ENCODE measurements around the gene PLLP.
A peak's percentile ranks its signal among the peaks of the same experiment; 100 is the strongest.

- TF ChIP-seq, protein P1, sequence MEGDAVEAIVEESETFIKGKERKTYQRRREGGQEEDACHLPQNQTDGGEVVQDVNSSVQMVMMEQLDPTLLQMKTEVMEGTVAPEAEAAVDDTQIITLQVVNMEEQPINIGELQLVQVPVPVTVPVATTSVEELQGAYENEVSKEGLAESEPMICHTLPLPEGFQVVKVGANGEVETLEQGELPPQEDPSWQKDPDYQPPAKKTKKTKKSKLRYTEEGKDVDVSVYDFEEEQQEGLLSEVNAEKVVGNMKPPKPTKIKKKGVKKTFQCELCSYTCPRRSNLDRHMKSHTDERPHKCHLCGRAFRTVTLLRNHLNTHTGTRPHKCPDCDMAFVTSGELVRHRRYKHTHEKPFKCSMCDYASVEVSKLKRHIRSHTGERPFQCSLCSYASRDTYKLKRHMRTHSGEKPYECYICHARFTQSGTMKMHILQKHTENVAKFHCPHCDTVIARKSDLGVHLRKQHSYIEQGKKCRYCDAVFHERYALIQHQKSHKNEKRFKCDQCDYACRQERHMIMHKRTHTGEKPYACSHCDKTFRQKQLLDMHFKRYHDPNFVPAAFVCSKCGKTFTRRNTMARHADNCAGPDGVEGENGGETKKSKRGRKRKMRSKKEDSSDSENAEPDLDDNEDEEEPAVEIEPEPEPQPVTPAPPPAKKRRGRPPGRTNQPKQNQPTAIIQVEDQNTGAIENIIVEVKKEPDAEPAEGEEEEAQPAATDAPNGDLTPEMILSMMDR (IDR thresholded peaks at IDR 0.05 in 8 of 11, conservative IDR thresholded peaks at IDR 0.05 in 3 of 11): peak; percentile 94 to 100 (median 99)
- peak in 2 of 3 donors; percentile 40 to 67 for TF ChIP-seq POLR2A (IDR thresholded peaks at IDR 0.05)
- peak; percentile 78 to 89 (median 87) for TF ChIP-seq POLR2AphosphoS5 (IDR thresholded peaks at IDR 0.05)
Observed at GRCh38 chr16:57300387-57301125, 16.1 kb upstream of the PLLP start.

Data from spleen (tissue), 7 donors.